NCI-H187 (cell line): Measurements from ENCODE around the gene CHRDL1.
"Not testable (repeated sequence)": the region's sequence is repeated elsewhere in the genome, so short reads cannot be mapped to it uniquely, and the experiment has no call there.

Experiments
- DNase-seq, 2 experiments: peaks; one replicate each; lab custom pipeline; 2025; lab: John Stamatoyannopoulos, UW

Gene CHRDL1

GRCh38 chrX:110795645-110796406 lies at the start of gene CHRDL1:
Gene CHRDL1, minus strand, starts transcription at chrX:110795817. Its CDS starts 3,636 bp downstream, at chrX:110792181.
- peak in 1 of 2 experiments; percentile 11 for DNase-seq

- DNase-seq = no peak
Measured at GRCh38 chrX:110836982-110837381, 41.4 kb upstream of the CHRDL1 start.

- DNase-seq = no peak
Measured at GRCh38 chrX:110836451-110836850, 40.8 kb upstream of the CHRDL1 start.

GRCh38 chrX:110836001-110836400 lies 40.4 kb upstream of the CHRDL1 start:
- DNase-seq = no peak

GRCh38 chrX:110825972-110826371 lies 30.4 kb upstream of the CHRDL1 start:
- no peak for DNase-seq

GRCh38 chrX:110816543-110816942 lies 20.9 kb upstream of the CHRDL1 start:
- not testable (repeated sequence) for DNase-seq

- DNase-seq = no peak
Measured at GRCh38 chrX:110806145-110806544, 10.5 kb upstream of the CHRDL1 start.

GRCh38 chrX:110805303-110805702 lies 9.7 kb upstream of the CHRDL1 start:
- no peak for DNase-seq

- no peak for DNase-seq
Measured at GRCh38 chrX:110804446-110804845, 8.8 kb upstream of the CHRDL1 start.

- DNase-seq = no peak
Measured at GRCh38 chrX:110803506-110803905, 7.9 kb upstream of the CHRDL1 start.

GRCh38 chrX:110796407-110796697 lies 735 bp upstream of the CHRDL1 start:
- no peak for DNase-seq

- no peak for DNase-seq
Measured at GRCh38 chrX:110794601-110795000, 1.0 kb downstream of the CHRDL1 start.

GRCh38 chrX:110791071-110791470 lies 4.5 kb downstream of the CHRDL1 start:
- DNase-seq = no peak

- DNase-seq = no peak
Measured at GRCh38 chrX:110786486-110786885, 9.1 kb downstream of the CHRDL1 start.

GRCh38 chrX:110759785-110760184 lies 35.8 kb downstream of the CHRDL1 start:
- no peak for DNase-seq

- DNase-seq = no peak
Measured at GRCh38 chrX:110758781-110759422, 36.7 kb downstream of the CHRDL1 start.

- DNase-seq = no peak
Measured at GRCh38 chrX:110755611-110756010, 40.0 kb downstream of the CHRDL1 start.

GRCh38 chrX:110755061-110755460 lies 40.6 kb downstream of the CHRDL1 start:
- no peak for DNase-seq

GRCh38 chrX:110750526-110751189 lies 45.0 kb downstream of the CHRDL1 start:
- DNase-seq = no peak

- DNase-seq = no peak
Measured at GRCh38 chrX:110748256-110748806, 47.3 kb downstream of the CHRDL1 start.

GRCh38 chrX:110746014-110746413 lies 49.6 kb downstream of the CHRDL1 start:
- no peak for DNase-seq

- peak in 1 of 2 experiments; percentile 1 for DNase-seq
Measured at GRCh38 chrX:110745288-110745687, 50.3 kb downstream of the CHRDL1 start.
